GM21447 (cell line): Measurements from ENCODE around the gene EAF1.
"Not testable (repeated sequence)": the region's sequence is repeated elsewhere in the genome, so short reads cannot be mapped to it uniquely, and the experiment has no call there.

Source experiments
- ATAC-seq: cut with Tn5 transposase; IDR thresholded peaks from one replicate; pipeline ENCODE4 v1.9.1; 2021; ENCODE audit not compliant: unreplicated experiment

EAF1 gene

DNA sequence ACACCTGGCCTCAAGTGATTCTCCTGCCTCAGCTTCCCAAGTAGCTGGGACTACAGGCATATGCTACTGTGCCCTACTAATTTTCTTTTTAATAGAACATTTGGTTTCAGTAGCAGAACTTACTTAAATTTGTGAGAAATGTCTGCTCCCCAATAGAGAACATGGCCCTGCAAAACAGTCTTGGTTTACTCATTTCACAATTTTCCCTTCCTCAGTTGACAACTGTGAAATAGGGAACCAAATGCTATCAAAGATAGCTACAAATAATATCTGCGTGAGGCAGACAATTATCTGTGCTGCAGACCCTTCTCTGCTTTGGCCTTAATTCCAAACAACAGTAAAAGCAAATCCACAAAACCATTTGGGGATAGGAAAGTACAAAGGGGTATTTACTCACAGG, 22.6 kb upstream of the EAF1 start:
- no peak for ATAC-seq

DNA sequence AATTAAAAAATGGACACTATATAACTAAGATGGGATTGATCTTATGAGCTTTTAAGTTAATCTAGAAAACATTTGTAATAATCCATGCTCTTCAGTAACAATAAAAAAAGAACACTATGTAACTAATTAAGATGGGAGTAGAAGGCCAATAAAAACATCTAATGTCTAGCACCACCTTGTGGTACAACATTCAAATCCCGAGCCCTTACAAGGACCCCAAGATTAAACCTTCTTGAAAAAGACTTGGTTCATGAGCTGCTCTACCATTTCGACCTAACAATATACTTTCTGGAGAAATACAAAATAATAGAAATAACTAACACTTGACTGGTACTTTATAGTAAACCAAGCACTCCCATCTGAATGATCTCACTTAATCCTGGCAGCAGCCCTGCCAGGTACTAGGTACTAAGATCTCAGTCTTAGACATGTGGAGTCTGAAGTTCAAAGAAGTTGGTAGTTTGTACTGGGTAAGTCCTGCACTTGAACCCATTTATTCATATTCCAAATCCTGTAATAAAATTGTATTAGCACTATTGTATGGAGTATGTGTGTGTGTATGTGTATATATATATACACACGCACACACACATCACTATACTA, 21.8 kb upstream of the EAF1 start:
- no peak for ATAC-seq

DNA sequence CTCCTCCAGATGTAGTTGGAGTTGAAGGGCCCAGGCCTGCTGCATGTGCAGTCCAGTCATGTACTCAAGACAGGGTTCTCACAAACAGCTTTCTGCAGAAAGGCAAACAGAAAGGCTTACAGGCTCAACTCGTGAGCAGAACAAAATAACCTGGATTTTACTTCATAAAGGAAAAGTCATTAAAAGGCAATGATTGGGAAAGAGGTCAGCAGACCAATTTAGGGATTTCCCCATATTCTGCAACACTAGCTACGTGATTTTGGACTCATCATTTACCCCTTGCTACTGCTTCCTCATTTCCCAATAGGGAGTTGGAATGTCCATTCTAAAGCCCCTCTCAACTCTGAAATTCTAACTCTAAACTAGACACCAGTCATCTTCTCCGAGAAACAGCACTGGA, 18.2 kb upstream of the EAF1 start:
- no peak for ATAC-seq

DNA sequence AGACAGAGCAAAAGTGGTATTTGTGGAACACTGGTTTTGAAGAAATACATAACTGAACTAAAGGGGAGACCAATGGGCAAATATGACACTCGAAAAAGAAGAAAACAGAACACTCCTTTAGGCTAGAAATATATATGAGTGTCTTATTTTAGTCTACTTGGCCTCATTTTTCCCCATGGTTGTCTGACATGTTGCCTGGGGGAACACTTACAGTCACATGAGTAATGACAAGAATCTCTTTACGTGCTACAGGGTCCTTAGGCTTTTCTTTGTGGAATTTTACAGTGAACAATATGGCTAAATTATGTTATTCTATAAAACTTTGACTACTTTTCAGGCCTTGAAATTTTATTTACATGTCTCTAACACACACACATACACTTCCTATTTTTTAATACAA, 17.6 kb upstream of the EAF1 start:
- ATAC-seq: no peak

DNA sequence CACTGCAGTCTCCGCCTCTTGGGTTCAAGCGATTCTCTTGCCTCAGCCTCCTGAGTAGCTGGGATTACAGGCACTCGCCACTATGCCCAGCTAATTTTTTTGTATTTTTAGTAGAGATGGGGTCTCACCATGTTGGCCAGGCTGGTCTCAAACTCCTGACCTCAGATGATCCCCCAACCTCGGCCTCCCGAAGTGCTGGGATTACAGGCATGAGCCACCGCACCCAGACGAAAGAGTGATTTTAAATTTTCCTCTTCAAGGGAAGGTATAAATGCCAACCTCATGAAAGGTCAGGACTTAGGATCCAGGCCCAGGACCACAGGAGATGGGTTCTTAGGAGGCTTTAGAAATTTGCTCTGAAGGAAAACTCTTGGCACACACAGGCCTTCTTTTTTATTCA, 16.4 kb upstream of the EAF1 start:
- ATAC-seq: not testable (repeated sequence)

DNA sequence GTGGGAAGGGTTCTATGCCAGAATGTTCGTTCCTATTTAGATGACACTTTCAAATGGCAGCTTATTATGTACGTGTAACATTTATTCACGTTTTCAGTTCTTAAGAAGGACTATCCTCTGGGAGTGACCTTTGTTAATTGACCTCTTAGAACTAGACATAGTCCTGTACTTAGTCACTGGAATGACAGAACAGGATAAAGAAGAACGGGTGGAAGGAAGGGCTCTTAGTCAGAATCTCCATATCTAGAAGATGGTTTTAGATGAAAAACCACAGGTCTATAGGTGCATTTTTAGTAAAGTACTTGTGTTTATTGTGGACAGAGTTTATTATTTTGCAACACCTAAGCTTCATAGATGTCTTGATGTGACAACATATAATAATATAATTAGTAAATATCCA, 6.5 kb upstream of the EAF1 start:
- no peak for ATAC-seq

DNA sequence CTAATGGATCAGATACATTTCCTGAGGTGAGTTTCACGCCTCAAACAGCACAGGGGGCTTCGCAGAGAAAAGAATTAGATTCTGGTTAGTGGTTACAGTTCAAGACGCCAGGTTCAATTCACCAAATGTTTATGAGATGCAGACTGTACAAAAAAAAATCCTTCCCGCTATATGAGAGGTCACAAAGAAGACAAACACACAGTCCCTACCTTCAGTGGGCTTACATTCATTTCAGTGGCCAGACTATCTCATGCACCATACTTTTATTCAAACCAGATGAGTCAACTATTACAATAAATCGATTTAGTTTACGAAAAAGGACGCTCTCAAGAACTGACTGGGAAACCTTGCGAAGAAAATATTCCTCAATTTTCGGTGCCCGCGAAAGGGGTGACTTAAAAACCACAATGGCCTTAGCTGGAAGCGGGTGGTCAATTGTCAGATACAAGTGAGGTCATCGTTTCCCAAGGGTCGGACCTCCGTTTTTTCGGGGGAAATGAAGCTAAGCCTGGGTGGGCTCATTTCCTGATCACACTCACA, 749 bp upstream of the EAF1 start:
- ATAC-seq: no peak

DNA sequence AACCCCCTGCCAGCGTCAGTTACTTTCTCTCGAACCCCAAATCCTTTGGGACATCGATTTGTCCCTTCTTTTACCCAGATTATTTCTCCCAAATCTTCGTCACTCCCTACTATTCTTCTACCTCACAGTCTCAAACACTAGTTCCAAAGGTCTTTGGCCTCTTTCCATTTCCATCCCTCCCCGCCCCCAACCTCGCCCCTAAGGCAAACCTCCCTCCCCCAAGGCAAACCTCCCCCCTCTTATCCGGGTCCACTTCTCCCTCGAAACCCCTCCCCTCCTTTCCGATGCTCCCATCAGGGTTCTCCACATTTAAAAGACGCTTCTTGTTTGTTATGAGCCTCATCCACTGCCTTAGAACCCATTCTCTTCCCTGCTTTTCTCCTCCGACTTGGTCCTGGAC, 583 bp downstream of the EAF1 start:
- no peak for ATAC-seq

DNA sequence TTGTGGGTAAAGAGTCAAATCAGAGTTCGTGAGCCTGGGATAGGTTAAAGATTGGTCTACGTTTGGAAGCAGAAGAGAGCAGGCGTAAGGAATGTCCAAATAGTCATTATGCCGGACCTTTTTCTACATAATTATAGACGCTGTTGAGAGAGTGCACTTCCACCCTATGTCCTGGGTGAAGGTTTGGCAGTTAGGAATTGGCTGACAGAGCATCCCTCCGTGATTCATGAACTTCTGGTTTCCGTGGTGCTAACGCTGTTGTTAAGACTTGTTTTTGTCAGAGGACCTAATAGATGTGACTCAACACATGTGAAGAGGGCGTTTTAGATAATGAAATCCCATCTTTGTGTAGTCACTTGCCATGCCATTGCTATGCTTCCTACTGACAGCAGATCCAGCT, 1.1 kb downstream of the EAF1 start:
- no peak for ATAC-seq

DNA sequence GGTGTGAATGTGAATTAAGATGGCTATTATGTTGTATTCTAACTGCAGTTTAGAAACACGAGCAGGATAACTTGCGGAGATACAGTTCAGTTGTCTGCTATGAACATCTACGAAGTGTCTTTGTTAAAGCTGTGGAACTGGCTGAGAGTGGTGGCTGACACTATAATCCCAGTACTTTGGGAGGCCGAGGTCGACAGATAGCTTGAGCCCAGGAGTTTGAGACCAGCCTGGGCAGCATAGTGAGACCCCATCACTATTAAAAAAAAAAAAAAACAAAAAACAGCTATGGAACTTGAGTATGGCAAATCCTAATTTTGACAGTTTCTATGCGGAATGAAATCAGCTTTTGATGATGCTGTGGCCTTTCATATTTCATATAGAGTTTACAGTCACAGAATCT, 1.7 kb downstream of the EAF1 start:
- ATAC-seq: no peak

DNA sequence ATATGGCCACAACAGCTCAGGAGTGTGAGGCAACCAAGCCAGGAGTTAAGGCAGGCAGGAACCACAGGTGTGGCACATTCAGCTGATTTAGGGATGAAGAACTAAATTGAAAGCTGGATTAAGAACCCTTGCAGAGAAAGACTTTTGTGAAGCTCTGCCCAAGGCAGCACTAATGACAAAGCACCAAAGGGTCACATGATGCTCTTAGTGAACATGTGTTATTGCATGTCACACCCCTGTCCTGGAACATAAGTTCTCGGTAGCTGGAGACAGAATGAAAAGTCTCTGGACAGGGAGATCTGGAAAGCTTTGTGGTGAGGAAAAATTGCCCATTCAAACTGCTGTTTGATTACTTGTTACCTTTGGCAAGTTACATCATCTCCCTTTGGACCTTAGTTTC, 3.2 kb downstream of the EAF1 start:
- ATAC-seq: no peak

DNA sequence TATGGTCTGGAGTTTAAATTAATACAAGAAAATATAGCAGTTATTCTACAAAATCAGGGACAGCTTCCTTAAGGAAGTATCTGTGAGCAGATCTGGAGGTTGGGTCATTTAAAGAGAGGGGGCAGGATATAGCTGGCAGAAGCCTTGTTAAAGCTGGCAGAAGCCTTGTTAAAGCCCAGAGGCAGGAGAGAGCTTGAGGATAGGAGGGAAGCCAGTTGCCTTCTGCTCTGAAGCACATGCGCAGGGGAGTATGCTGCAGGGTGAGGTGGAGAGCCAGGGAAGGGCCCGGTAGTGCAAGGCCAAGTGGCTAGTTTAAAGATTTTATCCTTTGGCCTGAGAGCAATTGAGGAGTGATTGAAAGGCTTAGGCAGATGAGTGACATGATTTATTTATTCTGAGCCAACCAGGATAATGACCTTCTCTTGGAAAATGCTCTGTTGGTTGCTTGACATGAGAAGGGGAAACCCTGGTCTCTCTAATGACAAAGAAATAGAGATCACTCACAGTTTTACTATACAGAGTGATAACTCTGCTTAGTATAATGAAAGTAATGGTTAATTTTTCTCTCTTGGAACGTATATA, 3.9 kb downstream of the EAF1 start:
- no peak for ATAC-seq

DNA sequence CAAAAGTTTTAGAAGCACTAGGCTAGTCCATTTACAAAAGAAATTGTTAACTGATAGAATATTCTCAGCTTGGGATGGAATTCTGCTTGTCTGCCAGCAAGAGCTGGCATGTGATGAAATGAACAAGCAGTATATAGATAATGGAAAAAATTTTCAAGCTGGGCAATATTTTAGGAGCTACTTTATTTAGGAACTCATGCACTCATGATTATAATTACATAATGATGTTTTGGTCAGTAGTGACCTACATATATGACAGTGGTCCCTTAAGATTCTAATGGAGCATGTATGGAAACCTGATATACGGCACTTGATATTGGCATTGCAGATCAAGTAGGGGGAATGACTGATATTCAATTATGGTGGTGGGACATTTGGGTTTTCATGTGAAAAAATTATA, 6.1 kb downstream of the EAF1 start:
- ATAC-seq: no peak

DNA sequence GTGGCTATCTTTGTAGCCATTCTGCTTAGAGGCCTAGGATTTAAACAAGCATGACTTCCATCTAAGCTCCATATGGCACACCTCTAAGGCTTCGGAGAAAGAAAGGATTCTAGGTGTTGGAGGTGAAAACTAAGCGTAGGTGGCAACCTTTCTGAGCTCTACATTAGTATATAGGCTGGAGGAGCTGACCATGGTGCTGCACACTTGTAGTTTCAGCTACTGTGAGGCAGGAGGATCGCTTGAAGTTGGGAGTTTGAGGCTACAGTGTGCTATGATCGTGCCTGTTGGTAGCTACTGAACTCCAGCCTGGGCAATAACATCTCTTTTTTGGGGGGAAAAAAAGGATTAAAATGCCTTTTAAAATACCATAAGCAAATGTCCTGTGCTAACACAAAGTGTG, 7.4 kb downstream of the EAF1 start:
- ATAC-seq: no peak

DNA sequence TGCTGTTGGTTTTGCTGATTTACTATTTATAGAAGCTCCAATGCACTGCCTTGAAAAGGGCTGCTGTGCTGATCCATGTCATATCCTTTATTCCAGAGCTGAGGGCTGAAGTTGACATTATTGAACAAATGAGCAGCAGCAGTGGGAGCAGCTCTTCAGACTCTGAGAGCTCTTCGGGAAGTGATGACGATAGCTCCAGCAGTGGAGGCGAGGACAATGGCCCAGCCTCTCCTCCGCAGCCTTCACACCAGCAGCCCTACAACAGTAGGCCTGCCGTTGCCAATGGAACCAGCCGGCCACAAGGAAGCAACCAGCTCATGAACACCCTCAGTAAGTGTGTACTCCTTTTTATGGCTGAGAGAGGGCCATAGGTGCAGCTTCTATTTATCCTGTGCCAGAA, 8.8 kb downstream of the EAF1 start:
- no peak for ATAC-seq

DNA sequence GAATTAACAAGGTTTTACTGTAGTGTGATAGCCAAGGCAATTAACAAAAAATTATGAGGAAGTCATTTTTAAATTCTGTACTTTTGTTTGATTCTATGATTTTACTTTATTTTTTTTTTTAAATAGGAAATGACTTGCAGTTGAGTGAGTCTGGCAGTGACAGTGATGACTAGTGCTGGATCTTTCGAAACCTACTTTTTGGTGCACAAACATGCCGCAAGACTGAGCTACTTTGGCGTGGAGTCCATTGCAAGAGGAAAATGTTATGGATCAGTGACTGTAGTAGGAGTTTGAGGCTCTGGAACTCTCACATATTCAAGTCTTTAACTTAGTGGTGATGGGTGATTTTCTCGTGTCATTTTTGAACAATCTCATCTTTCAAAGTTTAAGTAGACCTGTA, 11.6 kb downstream of the EAF1 start:
- ATAC-seq: no peak

DNA sequence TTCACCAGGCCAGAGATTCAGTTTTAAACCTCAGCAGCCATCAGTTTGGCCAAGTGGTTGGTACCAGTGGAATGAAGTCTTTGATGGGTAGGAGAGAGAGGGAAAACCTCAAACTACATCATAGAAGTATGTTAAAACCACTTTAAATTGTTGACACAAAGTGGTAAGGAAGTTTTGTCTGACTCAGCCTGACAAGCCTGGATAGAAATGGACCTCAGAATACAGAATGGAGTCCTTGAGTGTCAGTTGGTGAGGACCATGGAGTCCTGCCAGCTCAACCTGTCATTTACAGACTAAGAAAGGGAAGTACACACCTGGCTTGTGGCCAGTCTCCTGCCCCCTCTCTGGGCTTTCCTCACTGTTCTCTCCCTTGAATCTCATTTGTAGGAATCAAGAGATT, 12.1 kb downstream of the EAF1 start:
- ATAC-seq: no peak

DNA sequence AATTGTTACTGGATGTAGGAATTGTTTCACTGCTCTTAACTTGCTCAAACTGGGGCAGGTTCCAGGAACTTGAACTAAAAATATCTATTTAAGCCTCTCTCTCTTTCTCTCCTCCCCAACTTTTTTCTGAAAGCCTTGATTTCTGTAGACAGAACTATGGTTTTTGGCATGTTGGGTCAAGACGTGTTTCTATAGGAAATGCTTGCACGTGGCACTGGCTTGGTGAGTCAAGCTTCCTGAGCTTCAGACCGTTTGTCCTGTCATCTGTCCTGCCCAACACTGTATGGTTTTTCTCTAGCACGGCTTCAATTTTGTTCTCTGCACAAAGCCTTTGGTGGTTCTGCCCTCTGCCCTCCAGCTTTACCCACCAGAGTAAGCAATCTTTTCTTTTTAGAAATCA, 13.5 kb downstream of the EAF1 start:
- no peak for ATAC-seq

DNA sequence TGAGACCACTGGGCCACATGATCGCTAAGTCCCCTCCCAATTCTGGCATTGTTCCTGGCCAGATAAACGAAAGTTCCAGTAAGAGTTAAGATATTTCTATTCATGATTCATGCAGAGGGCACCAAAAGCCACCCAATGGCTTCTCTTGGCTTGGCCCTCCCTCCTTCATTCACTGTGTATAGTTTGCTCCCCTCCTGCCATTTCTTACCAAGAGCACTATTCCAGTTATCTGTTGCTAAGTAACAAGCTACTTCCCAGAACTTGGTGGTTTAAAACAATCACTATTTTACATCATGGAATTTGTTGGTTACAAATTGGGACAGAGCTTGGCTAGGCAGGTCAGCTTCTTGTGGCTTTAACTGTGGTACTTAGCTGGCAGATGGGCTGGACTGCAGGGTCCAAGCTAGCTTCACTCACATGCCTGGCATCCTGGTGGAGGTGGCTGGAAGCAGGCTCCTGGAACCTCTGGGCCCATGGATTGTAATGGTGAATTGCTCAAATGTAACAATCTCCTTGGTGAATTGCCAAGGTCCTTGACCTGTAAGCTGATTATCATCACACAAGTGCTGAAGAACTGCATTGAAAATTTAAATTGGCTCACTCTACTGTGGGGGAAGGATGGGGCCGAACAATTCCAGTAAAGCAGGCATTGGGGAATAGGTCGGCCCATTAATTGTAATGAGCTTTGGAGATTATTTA, 16.6 kb downstream of the EAF1 start:
- ATAC-seq: no peak

DNA sequence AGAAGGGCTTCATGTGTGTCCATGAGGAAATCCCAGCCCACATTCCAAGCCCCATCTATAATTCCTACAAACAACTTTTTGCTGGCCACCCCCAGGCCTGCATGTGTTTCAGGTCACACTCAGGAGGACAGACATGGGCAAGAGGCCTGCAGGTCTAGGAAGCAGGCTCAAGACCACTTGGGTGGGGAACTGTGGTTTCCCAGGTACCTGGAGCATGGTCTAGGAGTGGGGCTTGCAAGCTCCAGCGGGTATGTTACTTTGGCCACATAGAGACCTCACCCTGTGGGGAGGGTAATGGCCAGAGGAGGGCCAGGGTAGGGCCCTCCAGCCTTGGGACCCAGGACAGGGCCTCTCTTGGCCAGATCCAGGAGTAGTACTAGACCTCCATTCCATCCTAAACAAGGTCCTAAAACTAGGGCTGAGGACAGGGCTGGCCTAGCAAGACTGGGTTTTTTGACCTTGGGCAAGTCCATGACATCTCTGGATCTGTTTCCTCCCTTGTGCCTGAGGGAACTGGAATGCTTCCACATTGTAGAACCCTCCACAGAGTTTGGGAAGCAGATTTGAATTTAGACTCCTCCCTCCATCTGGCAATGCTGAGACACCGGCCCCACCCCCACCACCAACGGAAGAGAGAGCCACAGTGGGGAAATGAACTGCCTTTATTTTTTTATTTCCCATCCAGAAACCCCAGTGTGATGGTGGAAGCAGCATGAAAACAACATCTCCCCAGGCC, 22.3 kb downstream of the EAF1 start:
- no peak for ATAC-seq

DNA sequence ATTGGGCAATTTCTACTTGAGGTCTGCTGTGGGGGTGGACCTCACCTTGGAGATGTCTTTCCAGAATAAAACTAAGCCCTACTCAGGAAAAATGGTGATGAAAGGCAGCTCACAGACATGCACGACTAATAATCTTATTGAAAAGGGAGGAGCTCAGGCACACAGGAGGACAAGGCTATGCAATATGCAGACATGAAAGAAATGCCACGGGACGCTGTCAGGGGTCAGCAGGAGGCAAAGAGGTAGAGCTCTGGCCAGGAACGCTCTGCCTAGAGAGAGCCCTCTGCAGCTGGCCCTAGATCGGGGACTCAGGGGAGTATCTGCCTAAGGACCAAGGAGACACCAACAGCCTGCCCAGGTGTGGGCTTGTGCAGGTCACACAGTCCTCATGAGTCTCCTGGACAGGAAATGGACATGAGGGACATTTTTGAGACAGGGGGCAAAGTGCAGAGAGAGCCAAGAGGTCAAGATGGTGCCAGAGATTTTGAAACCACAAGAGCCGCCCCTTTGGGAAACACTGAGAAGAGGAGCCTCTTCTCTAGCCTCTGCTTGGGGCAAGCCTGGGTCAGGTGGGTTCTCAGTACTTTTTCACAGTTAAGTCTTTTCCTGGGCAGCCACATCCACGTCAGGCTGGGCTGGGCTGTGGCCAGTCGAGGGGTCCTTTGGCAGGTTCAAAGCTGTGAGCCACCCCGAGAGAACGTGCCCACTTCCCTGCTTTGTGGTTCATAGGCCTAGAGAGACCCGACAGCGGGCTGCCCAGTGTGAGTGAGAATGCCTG, 23.2 kb downstream of the EAF1 start:
- ATAC-seq: no peak
